Pancreas (tissue), 10 donors: ENCODE data around the gene PTPRM. TPM values are rescaled to one million over a fixed set of nuclear protein-coding genes. Genes with fewer than 3 reads are reported as not detected.
A peak's percentile ranks its signal among the peaks of the same experiment; 100 is the strongest.

Experiments
- ATAC-seq, 4 donors: fragments of 200-7000 bp; cut with Tn5 transposase; one replicate each; pipeline versions ENCODE4 v1.8.0 to v1.9.1; 2020; ENCODE audit warnings: mild to moderate bottlenecking in 4 of 4, moderate library complexity in 4 of 4
- DNase-seq, 6 donors: peaks; one replicate each; pipeline ENCODE4 v3.0.0-alpha.2; 2020
- FAIRE-seq: peaks from 2 replicates; lab custom pipeline; 2012; peaks lifted over from hg19 to GRCh38; lab: Jason Lieb, UNC
- H3K27ac ChIP-seq, 4 donors: fragments of 200-600 bp; sonication (generic); 1 replicate in 3 of 4; 2 replicates in 1 of 4; pipeline versions ENCODE4 v1.5.0 to v1.8.0; 2020
- H3K27me3 ChIP-seq, 4 donors: fragments of 200-600 bp; one replicate each; pipeline ENCODE4 v1.8.0; 2021
- H3K36me3 ChIP-seq, 3 donors: fragments of 200-600 bp; sonication (generic) in 1 of 3; one replicate each; pipeline versions ENCODE4 v1.5.0 to v1.8.0; 2020 to 2021
- H3K4me1 ChIP-seq, 3 donors: fragments of 200-600 bp; one replicate each; pipeline ENCODE4 v1.8.0; 2021
- H3K4me3 ChIP-seq, 4 donors: fragments of 200-600 bp; sonication (generic) in 2 of 4; one replicate each; pipeline versions ENCODE4 v1.5.0 to v1.8.0; 2020 to 2021
- H3K9me3 ChIP-seq, 4 donors: fragments of 200-600 bp; one replicate each; pipeline ENCODE4 v1.8.0; 2021
- WGBS, 2 donors: extraction: QIAGEN DNeasy Blood & Tissue Kit; methylation state at CpG; one replicate each; pipeline ENCODE4 v1.1.7; 2013; 5-methylcytosine and 5-hydroxymethylcytosine counted together
- intact Hi-C, 3 donors: fragments of 100-400 bp; cut with DNase I; formaldehyde crosslinking; loops; one replicate each; pipeline versions ENCODE4 v1.11.1 to v1.14.2; 2022
- polyA plus RNA-seq, 2 donors: library from polyadenylated mRNA; stranded (reverse); fragments of 200-250 nt; gene quantifications; one replicate each; pipeline ENCODE4 v1.2.3, GENCODE V29; 2013
- total RNA-seq, 6 donors: library from RNA; stranded (reverse); fragmentation: NEBNext Ultra II Directional in 4 of 6; extraction: Animal tissue kit (Norgen Biotek cat#: 25700) in 4 of 6; gene quantifications; one replicate each; pipeline versions ENCODE4 v1.2.1 to v1.2.4, GENCODE V29; 2021 to 2023
- TF ChIP-seq, protein P1 (sequence below), 4 donors: fragments of 200-600 bp; sonication (generic) in 3 of 4; IDR thresholded peaks; one replicate each; pipeline versions ENCODE4 v1.5.0 to v1.8.0; 2021; ENCODE audit warnings: antibody characterized with exemption in 4 of 4
- donor health status: healthy with polysubstance abuse.
- donor health status: DM: no; HTN: no; CAD: no; lungs with moderate emphysema.
- donor health status: DM: no; HTN: no; CAD: no.
- donor health status: control.
- donor health status: control.
- donor health status: Bipolar disorder and iron deficiency.
- donor health status: DM: yes; HTN: yes; CAD: no.
- donor health status: DM: no; HTN: no; CAD: no.
- donor health status: DM: no; HTN: no; CAD: no.
- donor health status: DM: yes; HTN: yes; CAD: no.

The PTPRM gene
- total and polyA plus RNA-seq, 8 donors = 14.5 to 50.7 (median 19.7) TPM

GRCh38 chr18:7676253-7676873 is 109.2 kb downstream of the PTPRM start:
- Histone ChIP-seq H3K36me3 (no peaks in the 10 kb centered on the region), H3K9me3 (no peaks in the 10 kb centered on the region), H3K4me3 (no peak overlapping the region), H3K27ac (no peak overlapping the region), H3K4me1 (no peaks in the 10 kb centered on the region), H3K27me3 (no peaks in the 10 kb centered on the region)
- 70 to 72% methylated on average over 8 of the region's 8 CpGs for WGBS, 2 donors
- peak in 2 of 4 donors; percentile 38 to 64 for ATAC-seq
- intact Hi-C loops = no loop called here
- no peak for DNase-seq
- FAIRE-seq = no peak
- TF ChIP-seq, protein P1, sequence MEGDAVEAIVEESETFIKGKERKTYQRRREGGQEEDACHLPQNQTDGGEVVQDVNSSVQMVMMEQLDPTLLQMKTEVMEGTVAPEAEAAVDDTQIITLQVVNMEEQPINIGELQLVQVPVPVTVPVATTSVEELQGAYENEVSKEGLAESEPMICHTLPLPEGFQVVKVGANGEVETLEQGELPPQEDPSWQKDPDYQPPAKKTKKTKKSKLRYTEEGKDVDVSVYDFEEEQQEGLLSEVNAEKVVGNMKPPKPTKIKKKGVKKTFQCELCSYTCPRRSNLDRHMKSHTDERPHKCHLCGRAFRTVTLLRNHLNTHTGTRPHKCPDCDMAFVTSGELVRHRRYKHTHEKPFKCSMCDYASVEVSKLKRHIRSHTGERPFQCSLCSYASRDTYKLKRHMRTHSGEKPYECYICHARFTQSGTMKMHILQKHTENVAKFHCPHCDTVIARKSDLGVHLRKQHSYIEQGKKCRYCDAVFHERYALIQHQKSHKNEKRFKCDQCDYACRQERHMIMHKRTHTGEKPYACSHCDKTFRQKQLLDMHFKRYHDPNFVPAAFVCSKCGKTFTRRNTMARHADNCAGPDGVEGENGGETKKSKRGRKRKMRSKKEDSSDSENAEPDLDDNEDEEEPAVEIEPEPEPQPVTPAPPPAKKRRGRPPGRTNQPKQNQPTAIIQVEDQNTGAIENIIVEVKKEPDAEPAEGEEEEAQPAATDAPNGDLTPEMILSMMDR (IDR thresholded peaks at IDR 0.05) = no peak

DNA sequence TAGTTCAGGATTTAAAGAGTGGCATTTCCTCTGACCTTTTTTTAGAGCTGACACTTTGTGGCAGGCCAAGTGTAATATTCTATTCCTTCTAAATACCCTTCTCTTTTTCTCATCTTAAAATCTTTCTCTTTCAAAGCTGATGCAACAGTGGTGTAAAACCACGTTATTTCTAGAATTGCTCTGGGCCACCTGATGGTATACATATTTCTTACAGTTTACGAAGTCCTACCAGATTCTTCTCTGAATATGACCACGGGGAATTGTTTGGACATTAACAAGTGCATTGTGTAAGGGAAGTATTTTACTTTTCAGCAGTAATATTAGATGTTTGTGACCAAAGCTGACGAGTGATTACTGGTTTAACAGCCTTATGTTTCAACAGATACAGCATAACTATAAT is 109.9 kb downstream of the PTPRM start:
- DNase-seq = no peak
- TF ChIP-seq, protein P1 (IDR thresholded peaks at IDR 0.05) = no peak
- intact Hi-C loops = no loop called here
- H3K27me3 ChIP-seq = no peaks in the 10 kb centered on the region
- WGBS, 2 donors = 77 to 81% methylated on average over 4 of the region's 4 CpGs
- no peak overlapping the region for H3K4me3 ChIP-seq
- FAIRE-seq = no peak
- no peak for ATAC-seq
- no peaks in the 10 kb centered on the region for H3K36me3 ChIP-seq
- H3K4me1 ChIP-seq = no peaks in the 10 kb centered on the region
- no peaks in the 10 kb centered on the region for H3K9me3 ChIP-seq
- H3K27ac ChIP-seq = no peak overlapping the region

DNA sequence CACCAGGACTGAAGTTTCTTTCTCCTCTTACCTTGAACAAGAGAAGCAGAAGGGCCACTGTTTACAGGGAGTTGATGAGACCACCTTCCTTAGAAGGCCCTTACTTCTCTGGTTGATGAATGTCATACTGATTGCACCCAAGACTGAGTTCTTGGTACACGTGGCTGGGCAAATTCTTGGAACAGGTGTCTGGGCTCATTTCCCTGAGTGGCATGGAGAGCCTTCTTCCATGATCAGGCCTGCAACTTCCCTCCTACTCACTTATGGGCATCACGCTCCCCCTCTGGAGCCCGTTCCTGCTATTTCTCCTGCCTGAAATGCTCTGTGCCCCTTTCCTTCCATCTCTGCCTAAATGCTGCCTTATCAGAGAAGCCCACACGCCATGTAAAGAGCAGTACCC is 110.3 kb downstream of the PTPRM start:
- 79 to 84% methylated on average over 4 of the region's 4 CpGs for WGBS, 2 donors
- ATAC-seq = no peak
- DNase-seq = no peak
- TF ChIP-seq, protein P1 (IDR thresholded peaks at IDR 0.05) = no peak
- H3K36me3 ChIP-seq = no peaks in the 10 kb centered on the region
- no peaks in the 10 kb centered on the region for H3K9me3 ChIP-seq
- no peak for FAIRE-seq
- H3K27ac ChIP-seq = no peak overlapping the region
- intact Hi-C loops = no loop called here
- no peaks in the 10 kb centered on the region for H3K27me3 ChIP-seq
- H3K4me1 ChIP-seq = no peaks in the 10 kb centered on the region
- no peak overlapping the region for H3K4me3 ChIP-seq

- DNase-seq = no peak
- ATAC-seq = no peak
- TF ChIP-seq, protein P1 (IDR thresholded peaks at IDR 0.05) = no peak
- Histone ChIP-seq H3K27ac (no peak overlapping the region), H3K4me3 (no peak overlapping the region), H3K36me3 (no peaks in the 10 kb centered on the region), H3K4me1 (no peaks in the 10 kb centered on the region), H3K9me3 (no peaks in the 10 kb centered on the region), H3K27me3 (no peaks in the 10 kb centered on the region)
- no peak for FAIRE-seq
- intact Hi-C loops = no loop called here
- 95 to 97% methylated on average over 8 of the region's 8 CpGs for WGBS, 2 donors
These were observed 111.3 kb downstream of the PTPRM start for GRCh38 chr18:7678389-7678788.

DNA sequence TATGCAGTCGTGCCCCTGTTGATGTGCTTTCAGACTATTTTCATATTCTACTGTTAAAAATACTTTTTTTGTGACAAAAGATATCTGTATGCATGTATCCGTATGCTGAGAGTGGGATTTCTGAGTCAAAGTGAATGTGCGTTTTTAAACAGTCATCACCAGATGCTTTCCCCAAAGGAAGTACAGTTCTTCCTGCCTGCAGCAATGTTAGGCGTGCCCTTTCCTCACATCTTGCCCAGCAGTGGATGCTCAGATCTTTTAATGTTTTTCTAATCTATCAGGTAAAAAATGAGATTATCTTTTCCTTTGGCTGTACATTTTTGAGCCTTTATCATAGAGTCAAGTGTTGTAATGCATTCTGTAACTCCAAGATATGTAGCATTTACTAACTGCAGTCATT is 111.7 kb downstream of the PTPRM start:
- Histone ChIP-seq H3K9me3 (no peaks in the 10 kb centered on the region), H3K27ac (no peak overlapping the region), H3K36me3 (no peaks in the 10 kb centered on the region), H3K27me3 (no peaks in the 10 kb centered on the region), H3K4me1 (no peaks in the 10 kb centered on the region), H3K4me3 (no peak overlapping the region)
- TF ChIP-seq, protein P1 (IDR thresholded peaks at IDR 0.05) = no peak
- 83 to 89% methylated on average over 4 of the region's 4 CpGs for WGBS, 2 donors
- FAIRE-seq (no peak), ATAC-seq (no peak), DNase-seq (no peak)
- intact Hi-C loops = no loop called here
